Subcutaneous abdominal adipose tissue (tissue), 5 donors: Measurements from ENCODE around the gene HADHA.

Source experiments
- H3K27ac ChIP-seq: one replicate; pipeline ENCODE4 v1.7.0; 2013; ENCODE audit warnings: low read depth, mild to moderate bottlenecking, inconsistent platforms, low read length, moderate library complexity
- H3K27me3 ChIP-seq, 5 donors: one replicate each; pipeline ENCODE4 v1.7.0; 2013; ENCODE audit warnings: low read length in 5 of 5, inconsistent platforms in 1 of 5; ENCODE audit not compliant: control insufficient read depth in 5 of 5, insufficient read depth in 4 of 5
- H3K36me3 ChIP-seq, 5 donors: one replicate each; pipeline ENCODE4 v1.7.0; 2013; ENCODE audit warnings: low read length in 5 of 5; ENCODE audit not compliant: control insufficient read depth in 5 of 5, insufficient read depth in 5 of 5
- H3K4me1 ChIP-seq, 5 donors: one replicate each; pipeline ENCODE4 v1.7.0; 2013; ENCODE audit warnings: low read length in 5 of 5, mild to moderate bottlenecking in 3 of 5, moderate library complexity in 1 of 5; ENCODE audit not compliant: control insufficient read depth in 5 of 5, insufficient read depth in 5 of 5
- H3K4me3 ChIP-seq, 5 donors: one replicate each; pipeline ENCODE4 v1.7.0; 2013; ENCODE audit warnings: low read length in 5 of 5, low read depth in 1 of 5
- H3K9ac ChIP-seq, 5 donors: one replicate each; pipeline ENCODE4 v1.7.0; 2013; ENCODE audit warnings: low read length in 5 of 5, mild to moderate bottlenecking in 4 of 5, moderate library complexity in 3 of 5
- H3K9me3 ChIP-seq, 5 donors: one replicate each; pipeline ENCODE4 v1.7.0; 2013; ENCODE audit warnings: low read length in 5 of 5; ENCODE audit not compliant: control insufficient read depth in 5 of 5
- donor health status: healthy.
- donor health status: healthy.
- donor health status: healthy.
- donor health status: healthy.
- donor health status: healthy.

The HADHA gene

DNA sequence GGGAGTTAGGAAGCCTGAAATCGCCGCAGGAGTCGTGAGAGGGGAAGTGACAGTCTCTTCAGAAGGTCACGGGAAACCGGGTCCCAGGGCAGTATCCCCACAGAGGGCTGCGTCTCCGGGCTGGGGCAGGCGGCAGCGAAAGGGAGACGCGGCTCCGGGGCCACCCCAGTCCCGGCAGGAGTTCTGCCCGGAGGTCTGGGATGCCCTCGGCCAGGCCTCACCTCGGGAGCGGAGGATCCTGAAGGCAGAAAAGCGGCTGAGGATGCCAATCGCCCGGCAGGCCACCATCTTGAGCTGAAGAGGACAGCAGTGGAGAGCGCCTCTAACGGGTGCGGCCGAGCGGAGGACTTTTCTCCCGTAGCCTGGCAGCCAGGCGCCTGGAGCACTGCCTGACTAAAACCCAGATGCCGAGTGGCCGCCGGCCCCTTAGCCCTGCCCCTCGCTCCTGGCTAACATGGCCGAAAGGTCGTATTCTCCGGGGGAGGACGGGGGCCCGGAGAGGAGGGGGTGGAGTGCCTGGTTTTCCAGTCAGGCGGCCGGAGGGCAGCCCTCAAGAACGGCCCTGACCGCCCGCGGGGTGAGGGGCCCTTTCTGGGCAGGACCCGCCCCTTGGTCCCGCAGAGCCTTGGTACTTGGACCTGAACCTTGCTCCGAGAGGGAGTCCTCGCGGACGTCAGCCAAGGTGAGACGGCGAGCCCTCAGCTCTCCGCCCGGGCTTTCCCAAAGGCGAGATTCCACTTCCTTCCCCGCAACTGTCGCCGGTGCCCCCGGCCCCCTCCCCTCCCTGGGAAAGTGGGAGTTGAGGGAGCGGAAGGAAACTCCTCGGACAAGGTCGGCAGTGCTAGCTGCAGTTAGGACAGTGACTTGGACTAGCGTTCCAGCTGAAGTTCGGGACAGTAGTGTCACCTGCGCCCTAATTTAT lies at the start of gene HADHA, which contains the start of gene HADHB:
TSS of gene HADHA (minus strand) at position 324 of the 922 bp plus-strand sequence. CDS start at position 288, 36 bp downstream.
TSS of gene HADHB (plus strand) at position 631 of the 922 bp plus-strand sequence. CDS start 9,316 bp downstream, outside the sequence.
- no peaks in the 10 kb centered on the region for H3K27me3 ChIP-seq
- H3K9ac ChIP-seq, result peak within 1 kb of the TSS; percentile 95 to 99 (median 98)
- H3K4me3 ChIP-seq, result peak within 1 kb of the TSS; percentile 86 to 99 (median 97)
- H3K27ac ChIP-seq, result peak within 1 kb of the TSS; percentile 99
- no peaks in the 10 kb centered on the region for H3K36me3 ChIP-seq
- H3K9me3 ChIP-seq, result no peaks in the 10 kb centered on the region
- H3K4me1 ChIP-seq, result peaks cover 7 to 68% (median 55%) of the 10 kb centered on the region in 5 donors

DNA sequence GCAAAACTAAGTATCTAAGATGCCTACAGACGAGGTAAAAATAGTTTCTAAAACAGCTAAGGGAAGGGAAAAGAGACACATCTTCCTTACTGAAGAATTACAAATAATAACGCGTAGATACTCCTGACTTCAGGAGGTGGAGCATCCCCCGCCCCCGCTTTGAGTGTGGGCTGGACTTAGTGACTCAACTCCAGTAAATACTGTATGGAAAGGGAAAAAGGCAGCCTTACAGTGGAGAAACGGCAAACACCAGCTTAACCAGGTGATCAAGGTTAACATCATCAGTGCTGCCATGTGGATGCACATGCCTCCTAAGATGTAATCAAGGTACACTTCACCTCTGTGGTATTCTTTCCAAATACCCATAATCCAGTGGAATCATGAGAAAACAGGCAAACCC lies 48.2 kb upstream of the HADHA start:
- Histone ChIP-seq H3K27me3 (no peaks in the 10 kb centered on the region), H3K36me3 (peaks cover 5 to 19% (median 10%) of the 10 kb centered on the region in 5 donors), H3K4me3 (no peak overlapping the region), H3K27ac (no peak overlapping the region), H3K9ac (no peak overlapping the region), H3K4me1 (no peaks in the 10 kb centered on the region), H3K9me3 (no peaks in the 10 kb centered on the region)

GRCh38 chr2:26290001-26290400 lies 45.6 kb upstream of the HADHA start:
- Histone ChIP-seq H3K4me3 (no peak overlapping the region), H3K4me1 (no peaks in the 10 kb centered on the region), H3K9ac (no peak overlapping the region), H3K36me3 (peaks cover 16 to 41% (median 22%) of the 10 kb centered on the region in 5 donors), H3K9me3 (no peaks in the 10 kb centered on the region), H3K27me3 (no peaks in the 10 kb centered on the region), H3K27ac (no peak overlapping the region)

GRCh38 chr2:26285931-26286330 lies 41.5 kb upstream of the HADHA start:
- no peak overlapping the region for H3K27ac ChIP-seq
- H3K9me3 ChIP-seq, result no peaks in the 10 kb centered on the region
- H3K27me3 ChIP-seq, result no peaks in the 10 kb centered on the region
- peaks cover 37 to 79% (median 50%) of the 10 kb centered on the region in 5 donors for H3K36me3 ChIP-seq
- no peak overlapping the region for H3K9ac ChIP-seq
- no peak overlapping the region for H3K4me3 ChIP-seq
- no peaks in the 10 kb centered on the region for H3K4me1 ChIP-seq

- no peak overlapping the region for H3K4me3 ChIP-seq
- H3K27me3 ChIP-seq, result no peaks in the 10 kb centered on the region
- no peaks in the 10 kb centered on the region for H3K4me1 ChIP-seq
- H3K9ac ChIP-seq, result no peak overlapping the region
- peaks cover 40 to 86% (median 58%) of the 10 kb centered on the region in 5 donors for H3K36me3 ChIP-seq
- no peaks in the 10 kb centered on the region for H3K9me3 ChIP-seq
- no peak overlapping the region for H3K27ac ChIP-seq
Observed at GRCh38 chr2:26284132-26284531, 39.7 kb upstream of the HADHA start.

DNA sequence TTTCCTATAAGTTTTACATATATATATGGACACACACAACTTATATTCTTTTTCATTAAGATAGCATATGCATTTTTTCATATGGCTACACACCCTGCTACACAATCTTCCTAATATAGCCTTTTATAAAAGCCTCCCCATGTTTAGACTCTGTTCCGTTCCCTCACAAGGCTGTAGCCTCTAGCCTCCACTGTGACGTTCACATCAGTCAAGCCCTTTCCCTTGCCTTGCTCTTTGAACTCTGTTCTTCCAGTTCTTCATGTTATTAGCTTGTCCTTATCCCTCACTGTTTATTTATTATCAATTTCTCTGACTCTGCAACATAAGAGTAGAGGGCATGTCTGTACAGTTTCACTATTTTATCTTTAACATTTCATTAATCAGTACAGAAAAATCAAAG lies 39.2 kb upstream of the HADHA start:
- H3K4me3 ChIP-seq, result no peak overlapping the region
- no peak overlapping the region for H3K9ac ChIP-seq
- H3K36me3 ChIP-seq, result peaks cover 43 to 89% (median 63%) of the 10 kb centered on the region in 5 donors
- H3K27ac ChIP-seq, result no peak overlapping the region
- no peaks in the 10 kb centered on the region for H3K4me1 ChIP-seq
- no peaks in the 10 kb centered on the region for H3K27me3 ChIP-seq
- H3K9me3 ChIP-seq, result no peaks in the 10 kb centered on the region

GRCh38 chr2:26281226-26281625 lies 36.8 kb upstream of the HADHA start:
- Histone ChIP-seq H3K27ac (no peak overlapping the region), H3K9me3 (no peaks in the 10 kb centered on the region), H3K9ac (no peak overlapping the region), H3K36me3 (peaks cover 41 to 87% (median 69%) of the 10 kb centered on the region in 5 donors), H3K27me3 (no peaks in the 10 kb centered on the region), H3K4me1 (no peaks in the 10 kb centered on the region), H3K4me3 (no peak overlapping the region)

DNA sequence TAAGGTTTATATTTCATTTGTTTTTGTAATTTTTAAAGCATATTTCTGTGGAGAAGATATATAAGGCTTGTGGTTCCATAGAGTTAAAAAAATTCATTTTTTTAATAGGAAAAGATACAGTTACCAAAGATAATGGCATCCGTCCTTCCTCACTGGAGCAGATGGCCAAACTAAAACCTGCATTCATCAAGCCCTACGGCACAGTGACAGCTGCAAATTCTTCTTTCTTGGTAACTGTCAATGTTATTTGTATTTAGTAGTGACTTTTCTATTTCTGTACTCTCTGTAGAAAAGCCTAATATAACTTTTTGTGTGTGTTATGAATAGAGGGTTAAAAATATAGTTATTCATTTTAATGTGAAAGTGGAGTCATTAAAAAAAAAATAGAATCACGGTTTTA lies 35.5 kb upstream of the HADHA start:
- H3K27me3 ChIP-seq, result no peaks in the 10 kb centered on the region
- H3K9ac ChIP-seq, result no peak overlapping the region
- H3K36me3 ChIP-seq, result peaks cover 38 to 78% (median 67%) of the 10 kb centered on the region in 5 donors
- no peak overlapping the region for H3K4me3 ChIP-seq
- peaks cover 0 to 8% (median 3%) of the 10 kb centered on the region in 5 donors for H3K4me1 ChIP-seq
- H3K9me3 ChIP-seq, result no peaks in the 10 kb centered on the region
- no peak overlapping the region for H3K27ac ChIP-seq

DNA sequence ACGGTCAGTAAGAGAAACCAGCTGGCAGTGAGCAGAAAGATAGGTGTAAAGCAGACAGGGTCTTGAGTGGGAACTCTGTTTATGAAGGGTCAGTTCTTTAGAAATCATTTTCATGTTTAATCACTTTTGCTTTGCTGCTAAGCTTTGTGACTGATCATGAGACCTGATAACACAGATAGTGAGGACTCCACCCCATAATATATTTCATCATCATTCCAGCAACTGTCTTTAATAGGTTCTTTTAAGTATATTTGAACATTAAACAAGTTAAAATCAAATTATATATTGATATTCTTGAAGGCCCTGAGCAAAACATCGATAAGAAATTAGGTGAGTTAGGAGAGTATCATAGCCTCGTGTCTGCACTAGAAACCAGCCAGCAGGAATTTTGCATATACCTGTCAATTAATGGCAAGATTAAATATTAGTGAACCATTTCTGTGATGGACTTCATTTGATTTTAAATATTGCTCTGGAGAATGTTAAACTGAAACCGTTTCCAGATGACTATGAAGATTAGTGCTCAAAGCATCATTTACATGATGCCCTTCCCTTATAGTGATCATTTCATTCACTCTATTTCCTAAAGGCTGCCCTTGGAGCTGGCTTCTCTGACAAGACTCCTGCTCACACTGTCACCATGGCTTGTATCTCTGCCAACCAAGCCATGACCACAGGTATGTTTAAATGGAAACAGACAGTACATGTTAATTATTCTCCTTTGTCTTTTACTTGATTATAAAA lies 32.2 kb upstream of the HADHA start:
- H3K4me3 ChIP-seq, result no peak overlapping the region
- peaks cover 25 to 50% (median 47%) of the 10 kb centered on the region in 5 donors for H3K36me3 ChIP-seq
- H3K27ac ChIP-seq, result no peak overlapping the region

More for the DNA sequence above, 32.2 kb upstream of the HADHA start:
- Histone ChIP-seq H3K27me3 (no peaks in the 10 kb centered on the region), H3K9me3 (no peaks in the 10 kb centered on the region), H3K9ac (no peak overlapping the region), H3K4me1 (peaks cover 5 to 31% (median 25%) of the 10 kb centered on the region in 5 donors)
